Trophoblast cell (in vitro differentiated cells and primary cell): Measurements from ENCODE around the gene MUCL3.
A peak's percentile ranks its signal among the peaks of the same experiment; 100 is the strongest.

ENCODE experiments used
- DNase-seq, 2 donors: peaks; one replicate each; pipeline ENCODE4 v3.0.0-alpha.2; 2016
- H2AFZ ChIP-seq: 2 replicates; pipeline ENCODE4 v1.6.1; 2013; ENCODE audit warnings: low read length, moderate library complexity, mild to moderate bottlenecking; ENCODE audit not compliant: insufficient read depth, poor library complexity
- H2AK5ac ChIP-seq: 2 replicates; pipeline ENCODE4 v1.6.1; 2013; ENCODE audit warnings: mild to moderate bottlenecking, low read length
- H2BK120ac ChIP-seq: 2 replicates; pipeline ENCODE4 v1.6.1; 2013; ENCODE audit warnings: low read length, mild to moderate bottlenecking, moderate library complexity; ENCODE audit not compliant: insufficient read depth, poor library complexity
- H2BK12ac ChIP-seq: 2 replicates; pipeline ENCODE4 v1.6.1; 2013; ENCODE audit warnings: mild to moderate bottlenecking, low read length, moderate library complexity
- H2BK5ac ChIP-seq: 2 replicates; pipeline ENCODE4 v1.6.1; 2013; ENCODE audit warnings: low read length, low read depth, moderate library complexity, mild to moderate bottlenecking; ENCODE audit not compliant: poor library complexity
- H3K14ac ChIP-seq: 2 replicates; pipeline ENCODE4 v1.6.1; 2013; ENCODE audit warnings: mild to moderate bottlenecking, low read length
- H3K18ac ChIP-seq: 2 replicates; pipeline ENCODE4 v1.6.1; 2013; ENCODE audit warnings: mild to moderate bottlenecking, low read length
- H3K23ac ChIP-seq: 2 replicates; pipeline ENCODE4 v1.6.1; 2013; ENCODE audit warnings: low read length
- H3K27ac ChIP-seq: 2 replicates; pipeline ENCODE4 v1.5.1; 2013; ENCODE audit warnings: low read depth, mild to moderate bottlenecking, inconsistent platforms, low read length, moderate library complexity
- H3K27me3 ChIP-seq: 2 replicates; pipeline ENCODE4 v1.6.1; 2013; ENCODE audit warnings: inconsistent platforms, mild to moderate bottlenecking, low read length, moderate library complexity; ENCODE audit not compliant: insufficient read depth
- H3K36me3 ChIP-seq, 2 experiments: 1 replicate in 1 of 2; 2 replicates in 1 of 2; pipeline ENCODE4 v1.6.1; 2013; ENCODE audit warnings: low read length in 2 of 2, mild to moderate bottlenecking in 2 of 2, moderate library complexity in 1 of 2; ENCODE audit not compliant: insufficient read depth in 2 of 2, control insufficient read depth in 1 of 2
- H3K4ac ChIP-seq: 2 replicates; pipeline ENCODE4 v1.6.1; 2013; ENCODE audit warnings: low read depth, mild to moderate bottlenecking, low read length, moderate library complexity
- H3K4me1 ChIP-seq, 2 experiments: 1 replicate in 1 of 2; 2 replicates in 1 of 2; pipeline ENCODE4 v1.6.1; 2013; ENCODE audit warnings: low read length in 2 of 2, mild to moderate bottlenecking in 2 of 2, moderate library complexity in 1 of 2; ENCODE audit not compliant: insufficient read depth in 2 of 2, control insufficient read depth in 1 of 2
- H3K4me2 ChIP-seq: 2 replicates; pipeline ENCODE4 v1.6.1; 2013; ENCODE audit warnings: inconsistent platforms, mild to moderate bottlenecking, low read length, moderate library complexity
- H3K4me3 ChIP-seq: 2 replicates; pipeline ENCODE4 v1.5.1; 2013; ENCODE audit warnings: mild to moderate bottlenecking, low read depth, low read length, inconsistent platforms
- H3K79me1 ChIP-seq: one replicate; pipeline ENCODE4 v1.6.1; 2013; ENCODE audit warnings: low read length
- H3K79me2 ChIP-seq: 2 replicates; pipeline ENCODE4 v1.6.1; 2013; ENCODE audit warnings: low read length, mild to moderate bottlenecking; ENCODE audit not compliant: control insufficient read depth, insufficient read depth, poor library complexity
- H3K9ac ChIP-seq: 2 replicates; pipeline ENCODE4 v1.6.1; 2013; ENCODE audit warnings: mild to moderate bottlenecking, low read length
- H3K9me3 ChIP-seq: 2 replicates; pipeline ENCODE4 v1.6.1; 2013; ENCODE audit warnings: low read depth, mild to moderate bottlenecking, control low read depth, inconsistent platforms, low read length; ENCODE audit not compliant: insufficient read depth
- H4K12ac ChIP-seq: 2 replicates; pipeline ENCODE4 v1.6.1; 2013; ENCODE audit warnings: low read depth, mild to moderate bottlenecking, low read length, moderate library complexity
- H4K8ac ChIP-seq: 2 replicates; pipeline ENCODE4 v1.6.1; 2013; ENCODE audit warnings: low read depth, mild to moderate bottlenecking, low read length, moderate library complexity
- H4K91ac ChIP-seq: one replicate; pipeline ENCODE4 v1.6.1; 2013; ENCODE audit warnings: low read depth, mild to moderate bottlenecking, low read length, moderate library complexity
- WGBS: extraction: QIAGEN DNeasy Blood & Tissue Kit; methylation state at CpG from one replicate; pipeline ENCODE4 v1.1.7; 2013; ENCODE audit warnings: missing lambda C conversion rate; ENCODE audit not compliant: insufficient read length, insufficient coverage; ENCODE audit errors: extremely low coverage; 5-methylcytosine and 5-hydroxymethylcytosine counted together

MUCL3 gene

DNA sequence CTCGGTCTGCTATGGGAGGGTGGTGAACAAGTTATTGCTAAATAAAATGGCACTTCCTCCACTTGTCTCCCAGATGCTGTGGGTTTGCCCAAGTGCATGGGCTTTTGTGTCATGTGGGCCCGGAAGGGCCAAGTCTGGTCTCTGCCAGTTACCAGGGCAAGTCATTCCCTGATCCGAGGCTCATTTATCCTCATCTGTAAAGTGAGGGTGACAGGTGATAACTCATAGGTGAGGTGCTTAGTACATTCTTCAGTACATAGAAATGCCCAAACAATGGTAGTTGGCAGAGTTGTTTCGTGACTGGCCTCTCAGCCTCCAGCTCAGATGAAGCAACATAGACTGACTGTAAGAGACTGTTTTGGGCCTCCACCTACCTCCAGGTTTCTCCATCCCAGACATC is 2.0 kb upstream of the MUCL3 start:
- no peaks in the 10 kb centered on the region for H3K27me3 ChIP-seq
- peaks cover 9 to 13% of the 10 kb centered on the region in 2 experiments for H3K4me1 ChIP-seq
- WGBS: no CpG with 5 or more reads among the region's 4 CpGs
- no peak overlapping the region for H3K18ac ChIP-seq
- no peak overlapping the region for H2BK120ac ChIP-seq
- H3K4ac ChIP-seq: no peak overlapping the region
- H3K14ac ChIP-seq: no peak overlapping the region
- H3K79me2 ChIP-seq: no peaks in the 10 kb centered on the region
- no peak overlapping the region for H3K27ac ChIP-seq
- H3K9me3 ChIP-seq: no peaks in the 10 kb centered on the region
- H2AK5ac ChIP-seq: no peak overlapping the region
- no peak overlapping the region for H3K4me2 ChIP-seq
- H3K79me1 ChIP-seq: peaks cover 3% of the 10 kb centered on the region
- H3K4me3 ChIP-seq: no peak overlapping the region
- H3K9ac ChIP-seq: no peak overlapping the region
- no peak overlapping the region for H4K8ac ChIP-seq
- H2AFZ ChIP-seq: no peak overlapping the region
- no peak overlapping the region for H3K23ac ChIP-seq
- no peak for DNase-seq
- H2BK5ac ChIP-seq: no peak overlapping the region
- H4K12ac ChIP-seq: no peak overlapping the region
- H2BK12ac ChIP-seq: no peak overlapping the region
- H3K36me3 ChIP-seq: no peaks in the 10 kb centered on the region
- no peak overlapping the region for H4K91ac ChIP-seq

DNA sequence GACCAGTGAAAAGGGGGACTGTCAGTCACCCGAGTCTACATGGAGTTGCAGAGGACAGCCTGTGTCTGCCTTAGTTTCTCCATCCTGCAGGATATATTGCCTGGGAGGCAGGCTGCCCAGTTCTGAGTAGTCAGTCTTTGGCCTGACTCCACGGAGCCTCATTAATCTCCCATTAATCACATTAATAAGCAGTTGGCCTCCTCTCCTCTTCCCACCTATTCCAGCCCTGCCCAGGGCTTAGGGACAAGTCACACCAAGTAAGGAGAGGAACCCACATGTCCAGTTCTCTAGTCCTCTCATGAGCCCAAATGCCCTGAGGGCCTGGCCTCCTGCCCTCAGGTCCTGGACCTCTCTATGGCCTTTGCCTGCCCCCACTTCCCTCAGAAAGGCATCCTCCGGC is 1.3 kb upstream of the MUCL3 start:
- H4K12ac ChIP-seq: no peak overlapping the region
- no peak overlapping the region for H3K14ac ChIP-seq
- H3K18ac ChIP-seq: no peak overlapping the region
- H3K27me3 ChIP-seq: no peaks in the 10 kb centered on the region
- H4K8ac ChIP-seq: no peak overlapping the region
- H2AK5ac ChIP-seq: no peak overlapping the region
- H3K4ac ChIP-seq: no peak overlapping the region
- no CpG with 5 or more reads among the region's 3 CpGs for WGBS
- no peak overlapping the region for H2BK5ac ChIP-seq
- H2BK12ac ChIP-seq: no peak overlapping the region
- DNase-seq: no peak
- H3K23ac ChIP-seq: no peak overlapping the region
- no peak overlapping the region for H2AFZ ChIP-seq
- H4K91ac ChIP-seq: no peak overlapping the region
- H3K79me1 ChIP-seq: peaks cover 3% of the 10 kb centered on the region
- H2BK120ac ChIP-seq: no peak overlapping the region
- H3K27ac ChIP-seq: no peak overlapping the region
- H3K4me2 ChIP-seq: no peak overlapping the region
- H3K9ac ChIP-seq: no peak overlapping the region
- H3K9me3 ChIP-seq: no peaks in the 10 kb centered on the region
- no peaks in the 10 kb centered on the region for H3K36me3 ChIP-seq
- H3K79me2 ChIP-seq: no peaks in the 10 kb centered on the region
- peaks cover 9 to 13% of the 10 kb centered on the region in 2 experiments for H3K4me1 ChIP-seq
- no peak overlapping the region for H3K4me3 ChIP-seq

DNA sequence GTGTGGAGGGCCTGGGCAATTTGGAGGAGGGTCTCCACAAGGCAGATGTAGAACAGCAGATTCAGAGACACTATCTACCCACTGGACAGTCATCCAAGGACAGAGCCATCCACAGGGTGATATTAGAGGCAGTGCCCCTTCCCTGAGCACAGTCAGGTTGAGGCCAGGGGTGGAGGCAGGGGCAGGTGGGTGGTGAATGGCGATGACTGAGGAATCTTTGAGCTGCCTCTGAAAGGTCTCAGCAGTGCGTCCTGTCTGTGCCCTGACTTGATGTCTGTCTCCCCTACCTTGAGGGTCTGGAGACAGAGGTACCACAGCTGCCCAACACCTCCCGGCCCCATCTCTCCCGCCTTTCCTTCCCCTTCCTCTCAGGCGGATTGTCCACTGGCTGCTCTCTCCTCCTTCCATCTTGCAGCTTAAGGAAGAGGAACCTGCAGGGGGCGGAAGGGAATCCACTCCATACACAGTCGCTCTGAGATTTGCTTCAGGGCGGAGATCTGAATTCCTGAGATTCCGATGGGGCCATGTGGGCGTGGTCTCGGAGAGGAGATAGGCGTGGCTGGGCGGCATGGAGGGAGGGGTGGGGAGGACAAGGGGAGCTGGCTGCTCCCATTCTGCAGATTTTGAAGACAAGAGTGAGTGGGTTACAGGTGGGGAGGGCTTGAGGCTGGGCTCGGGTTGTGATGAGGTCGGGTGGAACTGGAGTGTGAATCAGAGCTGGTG is 1.7 kb downstream of the MUCL3 start:
- no peak overlapping the region for H2BK5ac ChIP-seq
- peak overlapping the region; percentile 30 for H4K91ac ChIP-seq
- H3K27ac ChIP-seq: no peak overlapping the region
- no peaks in the 10 kb centered on the region for H3K27me3 ChIP-seq
- H3K14ac ChIP-seq: no peak overlapping the region
- peak overlapping the region; percentile 51 for H2BK12ac ChIP-seq
- DNase-seq: peak; percentile 43 to 65
- H3K4me3 ChIP-seq: no peak overlapping the region
- H2AFZ ChIP-seq: peak overlapping the region; percentile 18
- H3K79me1 ChIP-seq: peaks cover 3% of the 10 kb centered on the region
- H3K23ac ChIP-seq: no peak overlapping the region
- no peaks in the 10 kb centered on the region for H3K79me2 ChIP-seq
- H4K12ac ChIP-seq: no peak overlapping the region
- no peak overlapping the region for H3K9ac ChIP-seq
- no peak overlapping the region for H2BK120ac ChIP-seq
- H4K8ac ChIP-seq: peak overlapping the region; percentile 77
- H3K4ac ChIP-seq: no peak overlapping the region
- no CpG with 5 or more reads among the region's 15 CpGs for WGBS
- no peak overlapping the region for H3K4me2 ChIP-seq
- peaks cover 6 to 7% of the 10 kb centered on the region in 2 experiments for H3K4me1 ChIP-seq
- no peaks in the 10 kb centered on the region for H3K36me3 ChIP-seq
- H3K18ac ChIP-seq: no peak overlapping the region
- H3K9me3 ChIP-seq: no peaks in the 10 kb centered on the region
- peak overlapping the region; percentile 7 for H2AK5ac ChIP-seq

DNA sequence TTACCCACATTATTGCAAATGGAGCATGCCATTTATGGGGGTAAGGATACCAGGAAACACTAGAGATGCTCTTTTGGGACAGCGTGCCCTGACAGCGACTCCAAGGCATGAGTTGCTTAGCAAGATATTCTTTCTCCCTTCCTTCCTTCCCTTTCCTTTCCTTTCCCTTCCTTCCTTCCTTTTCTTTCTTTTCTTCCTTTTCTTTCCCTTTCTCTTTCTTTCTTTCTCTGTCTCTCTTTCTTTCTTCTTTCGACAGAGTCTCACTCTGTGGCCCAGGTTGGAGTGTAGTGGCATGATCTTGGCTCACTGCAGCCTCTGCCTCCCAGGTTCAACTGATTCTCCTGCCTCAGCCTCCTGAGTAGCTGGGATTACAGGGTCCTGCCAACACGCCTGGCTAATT is 3.3 kb downstream of the MUCL3 start:
- H3K79me1 ChIP-seq: peaks cover 3% of the 10 kb centered on the region
- peaks cover 6 to 7% of the 10 kb centered on the region in 2 experiments for H3K4me1 ChIP-seq
- H4K91ac ChIP-seq: no peak overlapping the region
- H3K9me3 ChIP-seq: no peaks in the 10 kb centered on the region
- H2BK12ac ChIP-seq: no peak overlapping the region
- no peak overlapping the region for H4K12ac ChIP-seq
- no peak for DNase-seq
- H3K27ac ChIP-seq: no peak overlapping the region
- H4K8ac ChIP-seq: no peak overlapping the region
- H3K14ac ChIP-seq: no peak overlapping the region
- H2BK120ac ChIP-seq: no peak overlapping the region
- no CpG with 5 or more reads among the region's 4 CpGs for WGBS
- H3K9ac ChIP-seq: no peak overlapping the region
- no peaks in the 10 kb centered on the region for H3K27me3 ChIP-seq
- H3K4me3 ChIP-seq: no peak overlapping the region
- H3K79me2 ChIP-seq: no peaks in the 10 kb centered on the region
- no peak overlapping the region for H3K4ac ChIP-seq
- H3K4me2 ChIP-seq: no peak overlapping the region
- no peak overlapping the region for H2AK5ac ChIP-seq
- H3K23ac ChIP-seq: no peak overlapping the region
- H2AFZ ChIP-seq: no peak overlapping the region
- H3K18ac ChIP-seq: no peak overlapping the region
- no peak overlapping the region for H2BK5ac ChIP-seq
- H3K36me3 ChIP-seq: no peaks in the 10 kb centered on the region
